NCI-H2196 treated with DMSO at 0.1 percent for 48 hours (cell line): Measurements from ENCODE around the gene ESAM.

Source experiments
- DNase-seq: peaks from one replicate; lab custom pipeline; 2025; ENCODE audit not compliant: unreplicated experiment; lab: John Stamatoyannopoulos, UW

Gene ESAM

GRCh38 chr11:124737638-124738305, 24.3 kb downstream of the ESAM start:
- DNase-seq: no peak

DNA sequence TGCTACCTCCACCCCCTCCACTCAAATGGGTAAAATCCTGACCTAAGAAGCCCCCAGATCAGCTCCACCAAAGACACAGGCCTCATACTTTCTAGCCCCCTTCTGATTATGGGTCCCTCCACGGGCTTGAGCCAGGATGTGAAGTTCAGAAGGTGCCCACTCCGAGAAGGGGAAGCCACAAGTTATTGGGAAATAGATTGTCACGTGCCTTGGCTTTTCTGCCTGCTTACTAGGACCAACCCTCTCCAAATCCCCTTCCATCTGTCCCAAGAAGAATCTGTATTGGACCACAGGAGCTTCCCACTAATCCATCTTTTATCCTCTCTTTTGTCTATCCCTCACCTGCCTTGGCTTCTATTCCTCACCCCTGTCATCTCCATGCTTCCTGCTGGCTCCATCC, 25.4 kb downstream of the ESAM start:
- DNase-seq: no peak

GRCh38 chr11:124732230-124732629, 29.9 kb downstream of the ESAM start:
- DNase-seq: no peak

GRCh38 chr11:124729571-124729970, 32.5 kb downstream of the ESAM start:
- no peak for DNase-seq

DNA sequence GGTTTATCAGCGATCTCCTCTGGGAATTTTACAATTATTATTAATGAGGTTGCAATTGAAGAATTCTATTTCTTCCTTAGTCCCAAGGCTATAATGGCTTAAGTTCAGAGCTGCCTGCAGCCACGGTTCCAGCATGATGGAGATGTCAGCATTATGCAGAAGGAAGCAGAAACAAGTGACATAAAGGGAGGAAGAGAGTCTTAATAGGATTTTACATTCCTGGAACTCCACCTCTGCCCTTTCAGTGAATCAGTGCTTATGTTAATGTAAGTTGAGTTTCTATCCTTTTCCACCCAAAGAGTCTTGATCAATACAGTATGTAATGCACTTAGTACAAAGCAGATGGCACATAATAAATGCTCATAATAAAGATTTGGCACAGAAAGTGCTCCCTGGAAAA, 34.0 kb downstream of the ESAM start:
- DNase-seq: no peak

DNA sequence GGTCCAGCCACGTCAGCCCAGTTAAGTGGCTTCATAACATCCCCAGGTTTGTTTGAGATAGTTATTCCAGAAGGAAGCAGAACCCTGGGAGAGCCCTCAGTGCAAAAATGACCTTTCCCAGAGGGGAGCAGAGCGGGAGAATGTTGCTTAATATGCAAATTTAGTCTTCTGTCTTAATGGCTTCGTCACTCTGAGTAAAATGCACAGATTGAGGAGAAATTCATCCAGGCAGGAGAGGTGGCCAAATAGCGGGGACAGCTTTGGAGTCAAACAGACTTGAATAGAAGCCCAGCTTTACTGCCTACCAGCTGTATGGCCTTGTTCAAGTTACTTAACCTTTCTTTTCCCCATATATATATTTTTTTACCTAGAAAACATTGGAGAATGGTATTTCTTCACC, 34.6 kb downstream of the ESAM start:
- no peak for DNase-seq

DNA sequence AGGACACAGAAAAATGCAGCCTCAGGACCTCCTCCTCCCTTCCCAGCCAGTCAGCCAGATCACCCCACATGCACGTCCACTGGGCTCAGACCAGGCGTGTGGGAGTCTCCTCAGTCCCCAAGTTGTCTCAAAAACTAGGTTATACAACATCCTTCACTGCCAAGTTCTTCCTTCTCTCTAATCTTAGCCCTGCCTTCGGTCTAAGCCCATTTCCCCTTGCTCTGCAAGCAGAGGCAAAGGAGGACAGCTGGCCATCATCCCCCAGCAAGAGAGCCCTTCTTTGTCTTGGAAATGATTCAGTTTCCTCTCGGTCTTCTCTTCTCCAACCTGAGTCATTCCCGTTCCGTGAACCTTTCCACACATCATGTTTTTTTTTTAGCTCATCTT, 36.4 kb downstream of the ESAM start:
- DNase-seq: no peak

DNA sequence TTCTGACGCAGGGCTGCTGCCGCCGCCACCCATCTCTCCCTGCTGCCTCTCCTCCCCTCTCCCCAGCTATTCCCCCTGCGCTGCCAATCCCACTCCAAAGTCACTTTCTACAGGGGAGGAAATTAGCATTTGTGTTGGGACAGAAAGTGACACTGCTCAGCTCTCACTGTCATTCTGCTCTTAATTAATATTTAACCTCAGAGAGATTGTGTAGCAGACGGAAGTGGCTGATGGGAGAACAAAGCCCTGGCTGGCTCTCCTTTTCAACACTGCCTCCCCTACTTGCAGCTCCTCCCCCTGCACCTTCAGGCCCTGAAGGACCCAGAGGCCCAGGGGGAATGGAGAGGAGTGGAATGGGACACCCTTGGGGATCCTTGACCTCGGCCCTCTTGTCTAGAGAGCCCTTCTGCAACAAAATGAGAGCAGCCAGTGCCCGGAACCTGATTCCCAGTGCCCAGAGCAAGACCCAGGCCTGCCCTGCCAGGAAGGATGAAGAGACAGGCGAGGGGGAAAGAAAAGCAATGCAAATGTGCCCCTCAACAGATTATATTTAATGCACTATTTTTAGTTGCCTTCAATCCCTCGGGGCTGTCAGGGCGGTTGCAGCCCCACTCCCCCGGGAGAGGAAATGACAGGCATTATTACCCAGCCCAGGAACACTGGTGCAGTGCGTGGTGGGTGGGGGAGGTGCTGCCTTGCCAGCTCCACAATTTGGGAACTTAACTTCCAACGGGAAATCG, 36.9 kb downstream of the ESAM start:
- DNase-seq: no peak

GRCh38 chr11:124722176-124722575, 39.9 kb downstream of the ESAM start:
- no peak for DNase-seq

- no peak for DNase-seq
Measured at GRCh38 chr11:124719534-124719933, 42.6 kb downstream of the ESAM start.

DNA sequence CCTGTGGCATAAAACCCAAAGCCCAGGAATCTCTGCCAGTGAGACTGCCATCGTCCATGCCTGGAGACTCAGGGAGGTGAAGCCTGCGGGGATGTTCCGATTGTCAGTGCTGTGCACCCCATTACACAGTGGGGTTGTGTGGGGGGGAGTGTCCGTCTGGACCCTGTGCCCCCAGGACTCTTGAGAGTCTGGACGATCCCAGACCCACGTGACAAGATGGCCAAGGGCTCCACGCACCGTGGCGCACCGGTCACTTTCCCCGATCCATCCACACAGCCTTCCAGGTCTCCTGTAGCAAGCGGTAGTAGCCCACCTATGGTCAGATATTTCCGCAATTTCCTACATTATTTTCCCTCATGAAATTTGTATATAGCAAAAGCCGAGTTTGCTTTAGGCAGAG, 43.3 kb downstream of the ESAM start:
- no peak for DNase-seq

DNA sequence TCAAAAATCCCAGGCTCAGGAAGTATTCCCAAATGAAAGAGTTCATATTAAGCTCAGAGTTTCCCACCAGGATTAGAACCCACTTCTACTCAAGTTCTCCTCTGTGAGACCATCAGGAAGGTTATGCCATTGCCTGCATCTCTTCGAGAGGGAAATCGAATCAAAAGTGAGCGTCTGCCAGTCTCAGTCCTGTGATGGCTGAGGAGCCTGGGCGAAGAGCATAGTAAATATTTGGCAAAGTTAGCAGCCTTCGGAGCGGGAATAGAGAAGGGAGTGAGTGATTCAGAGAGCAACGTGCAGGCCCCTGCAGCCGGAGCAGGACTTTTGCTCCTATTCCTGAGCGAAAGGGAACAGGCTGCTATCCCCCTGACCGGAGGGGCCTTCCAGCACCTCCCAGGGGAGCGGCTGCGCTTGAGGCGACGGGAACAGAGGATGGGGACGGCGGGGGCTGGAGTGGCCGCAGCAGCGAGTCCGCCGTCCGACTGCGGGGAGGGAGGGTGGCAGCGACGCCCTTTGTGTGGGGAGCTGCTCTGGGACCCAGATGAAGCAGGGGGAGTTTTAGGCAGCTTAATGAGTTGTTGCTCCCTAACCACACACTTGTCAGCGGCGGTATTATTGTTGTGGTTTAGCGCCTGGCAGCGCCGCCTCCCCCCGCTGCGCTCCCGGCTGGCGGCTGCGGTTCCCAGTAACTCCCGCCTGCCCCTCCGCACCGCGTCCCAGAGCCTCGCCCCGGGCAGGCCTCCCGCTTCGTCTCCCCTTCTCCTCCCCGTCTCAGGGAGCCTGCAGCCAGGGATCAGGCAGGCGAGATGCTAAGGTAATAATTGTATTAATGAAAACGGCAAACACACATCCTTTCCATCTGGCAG, 44.1 kb downstream of the ESAM start:
- no peak for DNase-seq

GRCh38 chr11:124717421-124717785, 44.7 kb downstream of the ESAM start:
- no peak for DNase-seq

GRCh38 chr11:124716591-124716990, 45.5 kb downstream of the ESAM start:
- DNase-seq: no peak

DNA sequence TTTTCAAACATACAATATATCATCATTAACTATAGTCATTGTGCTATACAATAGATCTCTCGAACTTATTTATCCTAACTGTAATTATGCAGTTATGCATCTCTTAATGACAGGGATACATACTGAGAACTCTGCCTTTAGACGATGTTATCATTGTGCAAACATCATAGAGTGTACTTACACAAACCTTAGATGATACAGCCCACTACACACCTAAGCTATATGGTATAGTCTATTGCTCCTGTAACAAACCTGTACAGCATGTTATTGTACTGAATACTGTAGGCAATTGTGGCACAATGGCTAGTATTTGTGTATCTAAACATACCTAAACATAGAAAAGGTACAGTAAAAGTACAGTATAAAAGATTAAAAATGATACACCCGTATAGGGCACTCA, 49.7 kb downstream of the ESAM start:
- DNase-seq: no peak

GRCh38 chr11:124707829-124708228, 54.3 kb downstream of the ESAM start:
- DNase-seq: no peak
